Upper lobe of left lung (tissue), 4 donors: ENCODE data around the gene ABCA7.

Experiments used
- POLR2A ChIP-seq, 4 donors: fragments of 450-650 bp; IDR thresholded peaks; one replicate each; pipeline ENCODE4 v1.5.1; 2016 to 2017; ENCODE audit warnings: antibody characterized with exemption in 4 of 4, mild to moderate bottlenecking in 2 of 4
- POLR2AphosphoS5 ChIP-seq, 2 donors: sonication (generic); formaldehyde crosslinking; IDR thresholded peaks; one replicate each; pipeline ENCODE4 v1.5.1; 2017; ENCODE audit warnings: antibody characterized with exemption in 2 of 2

DNA sequence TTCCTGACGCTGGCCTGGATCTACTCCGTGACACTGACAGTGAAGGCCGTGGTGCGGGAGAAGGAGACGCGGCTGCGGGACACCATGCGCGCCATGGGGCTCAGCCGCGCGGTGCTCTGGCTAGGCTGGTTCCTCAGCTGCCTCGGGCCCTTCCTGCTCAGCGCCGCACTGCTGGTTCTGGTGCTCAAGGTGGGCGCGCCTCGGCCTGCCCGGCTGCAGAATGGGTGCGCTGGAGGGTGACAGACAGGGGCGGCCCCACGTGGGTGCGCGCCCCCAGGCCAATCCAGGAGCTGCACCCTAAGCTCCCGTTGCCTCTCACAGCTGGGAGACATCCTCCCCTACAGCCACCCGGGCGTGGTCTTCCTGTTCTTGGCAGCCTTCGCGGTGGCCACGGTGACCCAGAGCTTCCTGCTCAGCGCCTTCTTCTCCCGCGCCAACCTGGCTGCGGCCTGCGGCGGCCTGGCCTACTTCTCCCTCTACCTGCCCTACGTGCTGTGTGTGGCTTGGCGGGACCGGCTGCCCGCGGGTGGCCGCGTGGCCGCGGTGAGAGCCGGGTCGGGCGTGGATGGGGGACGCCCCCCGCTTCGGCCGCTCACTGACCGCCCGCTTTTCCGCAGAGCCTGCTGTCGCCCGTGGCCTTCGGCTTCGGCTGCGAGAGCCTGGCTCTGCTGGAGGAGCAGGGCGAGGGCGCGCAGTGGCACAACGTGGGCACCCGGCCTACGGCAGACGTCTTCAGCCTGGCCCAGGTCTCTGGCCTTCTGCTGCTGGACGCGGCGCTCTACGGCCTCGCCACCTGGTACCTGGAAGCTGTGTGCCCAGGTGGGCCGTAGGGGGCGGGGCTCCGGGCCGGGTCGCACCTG lies 7.2 kb downstream of the ABCA7 start:
- no peak for TF ChIP-seq POLR2AphosphoS5 (IDR thresholded peaks at IDR 0.05)
- no peak for TF ChIP-seq POLR2A (IDR thresholded peaks at IDR 0.05)
